Type B pancreatic cell (in vitro differentiated cells): ENCODE measurements around the gene R3HDM2. TPM values are rescaled to one million over a fixed set of nuclear protein-coding genes. Genes with fewer than 3 reads are reported as not detected.

Experiments
- DNase-seq: peaks from one replicate; pipeline ENCODE4 v3.0.0; 2021; ENCODE audit warnings: mixed read lengths; ENCODE audit not compliant: unreplicated experiment; ENCODE audit errors: extremely low spot score
- H3K27ac Mint-ChIP-seq: 2 replicates; pipeline ENCODE4 v1.8.0; 2021; ENCODE audit warnings: mild to moderate bottlenecking, mixed read lengths
- H3K27me3 Mint-ChIP-seq: 2 replicates; pipeline ENCODE4 v1.8.0; 2021; ENCODE audit warnings: mixed read lengths
- H3K36me3 Mint-ChIP-seq: 2 replicates; pipeline ENCODE4 v1.8.0; 2021; ENCODE audit warnings: mixed read lengths
- H3K4me1 Mint-ChIP-seq: one replicate; pipeline ENCODE4 v1.8.0; 2021; ENCODE audit warnings: mixed read lengths; ENCODE audit not compliant: unreplicated experiment
- H3K4me3 Mint-ChIP-seq: 2 replicates; pipeline ENCODE4 v1.8.0; 2021; ENCODE audit warnings: mild to moderate bottlenecking, mixed read lengths
- H3K9me3 Mint-ChIP-seq: 2 replicates; pipeline ENCODE4 v1.8.0; 2021; ENCODE audit warnings: mixed read lengths
- CTCF ChIP-seq: fragments of 200-600 bp; sonication (generic); conservative IDR thresholded peaks from 2 replicates; pipeline ENCODE4 v1.5.0; 2021; ENCODE audit warnings: antibody characterized with exemption, mild to moderate bottlenecking
- total RNA-seq: library from RNA; stranded (reverse); gene quantifications from 2 replicates; pipeline ENCODE4 v1.2.1, GENCODE V29; 2021; ENCODE audit warnings: low replicate concordance

The R3HDM2 gene
- total RNA-seq, 1 donor from 2014 or later = 59.0 TPM

GRCh38 chr12:57370696-57371095 lies 60.1 kb downstream of the R3HDM2 start:
- H3K4me3 Mint-ChIP-seq = no peak overlapping the region
- no peak for TF ChIP-seq CTCF
- H3K4me1 Mint-ChIP-seq = peaks cover 5% of the 10 kb centered on the region
- H3K27ac Mint-ChIP-seq = no peak overlapping the region
- no peak for DNase-seq
- H3K9me3 Mint-ChIP-seq = peaks cover 8% of the 10 kb centered on the region
- H3K36me3 Mint-ChIP-seq = peaks cover 16% of the 10 kb centered on the region
- no peaks in the 10 kb centered on the region for H3K27me3 Mint-ChIP-seq

- peaks cover 14% of the 10 kb centered on the region for H3K36me3 Mint-ChIP-seq
- peaks cover 5% of the 10 kb centered on the region for H3K4me1 Mint-ChIP-seq
- H3K4me3 Mint-ChIP-seq = no peak overlapping the region
- H3K9me3 Mint-ChIP-seq = peaks cover 8% of the 10 kb centered on the region
- no peak overlapping the region for H3K27ac Mint-ChIP-seq
- no peak for DNase-seq
- H3K27me3 Mint-ChIP-seq = no peaks in the 10 kb centered on the region
- TF ChIP-seq CTCF = no peak
These were observed 60.8 kb downstream of the R3HDM2 start for GRCh38 chr12:57370072-57370471.

GRCh38 chr12:57369202-57369601 lies 61.6 kb downstream of the R3HDM2 start:
- no peak for TF ChIP-seq CTCF
- Mint-ChIP-seq H3K4me1 (peaks cover 5% of the 10 kb centered on the region), H3K27me3 (no peaks in the 10 kb centered on the region), H3K9me3 (peaks cover 8% of the 10 kb centered on the region), H3K36me3 (peaks cover 14% of the 10 kb centered on the region), H3K27ac (no peak overlapping the region), H3K4me3 (no peak overlapping the region)
- DNase-seq = no peak

GRCh38 chr12:57368349-57369095 lies 62.3 kb downstream of the R3HDM2 start:
- TF ChIP-seq CTCF = no peak
- Mint-ChIP-seq H3K4me1 (peaks cover 5% of the 10 kb centered on the region), H3K36me3 (peaks cover 14% of the 10 kb centered on the region), H3K4me3 (no peak overlapping the region), H3K27me3 (no peaks in the 10 kb centered on the region), H3K9me3 (peaks cover 8% of the 10 kb centered on the region), H3K27ac (no peak overlapping the region)
- DNase-seq = no peak

GRCh38 chr12:57367121-57367520 lies 63.7 kb downstream of the R3HDM2 start:
- no peaks in the 10 kb centered on the region for H3K27me3 Mint-ChIP-seq
- TF ChIP-seq CTCF = no peak
- H3K4me1 Mint-ChIP-seq = peaks cover 5% of the 10 kb centered on the region
- no peak for DNase-seq
- no peak overlapping the region for H3K27ac Mint-ChIP-seq
- H3K36me3 Mint-ChIP-seq = peaks cover 14% of the 10 kb centered on the region
- no peak overlapping the region for H3K4me3 Mint-ChIP-seq
- H3K9me3 Mint-ChIP-seq = peaks cover 8% of the 10 kb centered on the region
